Skeletal muscle tissue (tissue), 4 donors: ENCODE measurements around the gene FBXO5. TPM values are rescaled to one million over a fixed set of nuclear protein-coding genes. Genes with fewer than 3 reads are reported as not detected.
"Not testable (repeated sequence)": the region's sequence is repeated elsewhere in the genome, so short reads cannot be mapped to it uniquely, and the experiment has no call there.

Experiments
- H3K27ac ChIP-seq: one replicate; pipeline ENCODE4 v1.7.0; 2013; ENCODE audit warnings: mild to moderate bottlenecking, low read depth, low read length, inconsistent platforms
- H3K27me3 ChIP-seq, 3 donors: one replicate each; pipeline ENCODE4 v1.7.0; 2013; ENCODE audit warnings: low read length in 3 of 3; ENCODE audit not compliant: control insufficient read depth in 3 of 3, insufficient read depth in 3 of 3
- H3K36me3 ChIP-seq, 3 donors: one replicate each; pipeline ENCODE4 v1.7.0; 2013; ENCODE audit warnings: low read length in 3 of 3; ENCODE audit not compliant: control insufficient read depth in 3 of 3, insufficient read depth in 3 of 3
- H3K4me1 ChIP-seq, 3 donors: one replicate each; pipeline ENCODE4 v1.7.0; 2013; ENCODE audit warnings: low read length in 3 of 3, mild to moderate bottlenecking in 3 of 3; ENCODE audit not compliant: control insufficient read depth in 3 of 3, insufficient read depth in 3 of 3
- H3K4me3 ChIP-seq, 3 donors: one replicate each; pipeline ENCODE4 v1.7.0; 2013; ENCODE audit warnings: low read length in 3 of 3
- H3K9ac ChIP-seq, 3 donors: one replicate each; pipeline ENCODE4 v1.7.0; 2013; ENCODE audit warnings: low read length in 3 of 3, mild to moderate bottlenecking in 3 of 3, moderate library complexity in 2 of 3, low read depth in 1 of 3
- H3K9me3 ChIP-seq, 3 donors: one replicate each; pipeline ENCODE4 v1.7.0; 2013; ENCODE audit warnings: low read length in 3 of 3; ENCODE audit not compliant: control insufficient read depth in 3 of 3
- total RNA-seq: library from RNA; depleted of rRNA; stranded (reverse); fragments of >200 nt; gene quantifications from one replicate; pipeline ENCODE4 v1.2.3, GENCODE V29; 2014
- donor health status: Osteomylitis.

Gene FBXO5
- total RNA-seq, 1 donor from 2014 or later: 4.7 TPM

- Histone ChIP-seq H3K9ac (no peak overlapping the region), H3K27ac (no peak overlapping the region), H3K9me3 (no peaks in the 10 kb centered on the region), H3K4me1 (peaks cover 0 to 3% (median 0%) of the 10 kb centered on the region in 3 donors), H3K27me3 (no peaks in the 10 kb centered on the region), H3K4me3 (no peak overlapping the region), H3K36me3 (peaks cover 6 to 39% (median 19%) of the 10 kb centered on the region in 3 donors)
Measured at GRCh38 chr6:152993847-152994246, 11.0 kb upstream of the FBXO5 start.

- Histone ChIP-seq H3K27me3 (no peaks in the 10 kb centered on the region), H3K9me3 (no peaks in the 10 kb centered on the region), H3K36me3 (peaks cover 6 to 39% (median 19%) of the 10 kb centered on the region in 3 donors), H3K4me3 (no peak overlapping the region), H3K9ac (no peak overlapping the region), H3K4me1 (peaks cover 0 to 3% (median 0%) of the 10 kb centered on the region in 3 donors), H3K27ac (no peak overlapping the region)
Measured at GRCh38 chr6:152993431-152993830, 10.6 kb upstream of the FBXO5 start.

- Histone ChIP-seq H3K9me3 (no peaks in the 10 kb centered on the region), H3K27me3 (no peaks in the 10 kb centered on the region), H3K4me1 (peaks cover 13 to 26% (median 17%) of the 10 kb centered on the region in 3 donors), H3K36me3 (peaks cover under 1 to 9% (median 3%) of the 10 kb centered on the region in 3 donors), H3K4me3 (no peak overlapping the region), H3K9ac (no peak overlapping the region), H3K27ac (no peak overlapping the region)
Measured at GRCh38 chr6:152986978-152987377, 4.1 kb upstream of the FBXO5 start.

GRCh38 chr6:152985300-152985699 lies 2.5 kb upstream of the FBXO5 start:
- peaks cover 13 to 28% (median 18%) of the 10 kb centered on the region in 3 donors for H3K4me1 ChIP-seq
- H3K9me3 ChIP-seq, H3K27ac ChIP-seq, H3K36me3 ChIP-seq, H3K27me3 ChIP-seq, H3K9ac ChIP-seq: not testable (repeated sequence)
- H3K4me3 ChIP-seq: peak overlapping the region in 1 of 3 donors; percentile 86

GRCh38 chr6:152984513-152984872 lies 1.7 kb upstream of the FBXO5 start:
- Histone ChIP-seq H3K36me3 (peaks cover 0 to 3% (median 0%) of the 10 kb centered on the region in 3 donors), H3K9ac (peak overlapping the region; percentile 60 to 95 (median 84)), H3K9me3 (no peaks in the 10 kb centered on the region), H3K4me1 (peaks cover 13 to 28% (median 18%) of the 10 kb centered on the region in 3 donors), H3K4me3 (peak overlapping the region; percentile 86 to 98 (median 91)), H3K27me3 (no peaks in the 10 kb centered on the region), H3K27ac (peak overlapping the region; percentile 83)

- Histone ChIP-seq H3K36me3 (peaks cover 0 to 3% (median 0%) of the 10 kb centered on the region in 3 donors), H3K9ac (peak overlapping the region; percentile 84 to 95 (median 91)), H3K4me3 (peak overlapping the region; percentile 86 to 98 (median 91)), H3K27ac (peak overlapping the region; percentile 83), H3K27me3 (no peaks in the 10 kb centered on the region), H3K4me1 (peaks cover 13 to 28% (median 18%) of the 10 kb centered on the region in 3 donors), H3K9me3 (no peaks in the 10 kb centered on the region)
Measured at GRCh38 chr6:152983637-152984512, 1.0 kb upstream of the FBXO5 start.

GRCh38 chr6:152981989-152982903 lies 595 bp downstream of the FBXO5 start:
- Histone ChIP-seq H3K27me3 (no peaks in the 10 kb centered on the region), H3K36me3 (peaks cover 0 to 3% (median 0%) of the 10 kb centered on the region in 3 donors), H3K27ac (no peak overlapping the region), H3K4me3 (peak overlapping the region; percentile 62 to 69 (median 64)), H3K9me3 (no peaks in the 10 kb centered on the region), H3K4me1 (peaks cover 13 to 28% (median 18%) of the 10 kb centered on the region in 3 donors), H3K9ac (no peak overlapping the region)

- Histone ChIP-seq H3K9me3 (no peaks in the 10 kb centered on the region), H3K27me3 (no peaks in the 10 kb centered on the region), H3K4me1 (peaks cover 13 to 28% (median 18%) of the 10 kb centered on the region in 3 donors), H3K27ac (no peak overlapping the region), H3K36me3 (no peaks in the 10 kb centered on the region), H3K4me3 (no peak overlapping the region), H3K9ac (no peak overlapping the region)
Measured at GRCh38 chr6:152981219-152981618, 1.6 kb downstream of the FBXO5 start.

GRCh38 chr6:152980656-152981055 lies 2.2 kb downstream of the FBXO5 start:
- Histone ChIP-seq H3K27ac (no peak overlapping the region), H3K4me3 (no peak overlapping the region), H3K36me3 (no peaks in the 10 kb centered on the region), H3K4me1 (peaks cover 13 to 28% (median 18%) of the 10 kb centered on the region in 3 donors), H3K9me3 (no peaks in the 10 kb centered on the region), H3K27me3 (no peaks in the 10 kb centered on the region), H3K9ac (no peak overlapping the region)
